Measurements from ENCODE around the gene TUFT1. TPM values are rescaled to one million over a fixed set of nuclear protein-coding genes. Genes with fewer than 3 reads are reported as not detected.

Gene TUFT1
- total and polyA plus RNA-seq, 2 of the 8 experiments (the other 6 are each of a cell fraction or from before 2014, with no cell fraction given) = 7.3 to 10.4 TPM

GRCh38 chr1:151512801-151513625, 27.1 kb upstream of the TUFT1 start (continued):
- no peak for TF ChIP-seq HDAC6 (IDR thresholded peaks at IDR 0.05; ENCODE audit: low read depth, low read length)
- TF ChIP-seq RBBP5 (IDR thresholded peaks at IDR 0.05; ENCODE audit: borderline replicate concordance, low read depth, low read length) = peak; percentile 69; the same call in 1 of the 2 replicates
- no peak; the same call in 1 of the 2 replicates for TF ChIP-seq TEAD4 (IDR thresholded peaks at IDR 0.05; ENCODE audit: low read depth, low read length)
- TF ChIP-seq GTF2F1 (IDR thresholded peaks at IDR 0.05; ENCODE audit: borderline replicate concordance, low read depth, low read length) = no peak
- TF ChIP-seq NRF1 (IDR thresholded peaks at IDR 0.05; ENCODE audit: low read depth, low read length) = no peak
- TF ChIP-seq CREB1 (IDR thresholded peaks at IDR 0.05) = no peak
- no peak for TF ChIP-seq GABPA (IDR thresholded peaks at IDR 0.05; ENCODE audit: borderline replicate concordance, insufficient read depth, low read length)
- no peak for TF ChIP-seq CHD7 (IDR thresholded peaks at IDR 0.05; ENCODE audit: insufficient replicate concordance, low read length)
- TF ChIP-seq POU5F1 (IDR thresholded peaks at IDR 0.05; ENCODE audit: low read depth, low read length) = no peak
- TF ChIP-seq SP4 (IDR thresholded peaks at IDR 0.05; ENCODE audit: low read length) = no peak
- no peak for TF ChIP-seq KDM4A (IDR thresholded peaks at IDR 0.05; ENCODE audit: low read depth, low read length, severe bottlenecking)
